Mesothelial cell of epicardium (in vitro differentiated cells): ENCODE data around the gene ARL10. TPM values are rescaled to one million over a fixed set of nuclear protein-coding genes. Genes with fewer than 3 reads are reported as not detected.

Experiments used
- DNase-seq, 2 experiments: peaks; one replicate each; pipeline ENCODE4 v3.0.0; 2021; ENCODE audit warnings: low spot score in 2 of 2; ENCODE audit not compliant: unreplicated experiment in 2 of 2
- H3K27ac Mint-ChIP-seq: 2 replicates; pipeline ENCODE4 v1.8.0; 2021; ENCODE audit warnings: mixed read lengths
- H3K27me3 Mint-ChIP-seq: 2 replicates; pipeline ENCODE4 v1.8.0; 2021; ENCODE audit warnings: low read depth, mixed read lengths
- H3K36me3 Mint-ChIP-seq: 2 replicates; pipeline ENCODE4 v1.8.0; 2021; ENCODE audit warnings: mixed read lengths
- H3K4me1 Mint-ChIP-seq: 2 replicates; pipeline ENCODE4 v1.8.0; 2021; ENCODE audit warnings: mixed read lengths
- H3K4me3 Mint-ChIP-seq: 2 replicates; pipeline ENCODE4 v1.8.0; 2021; ENCODE audit warnings: mild to moderate bottlenecking, moderate library complexity, mixed read lengths
- H3K9me3 Mint-ChIP-seq: 2 replicates; pipeline ENCODE4 v1.8.0; 2021; ENCODE audit warnings: mixed read lengths
- CTCF ChIP-seq: fragments of 200-600 bp; sonication (generic); IDR thresholded peaks from one replicate; pipeline ENCODE4 v1.5.0; 2021; ENCODE audit warnings: antibody characterized with exemption; ENCODE audit not compliant: unreplicated experiment
- total RNA-seq: library from RNA; stranded (reverse); gene quantifications from 3 replicates; pipeline ENCODE4 v1.2.1, GENCODE V29; 2021

Gene ARL10
- total RNA-seq, 1 donor from 2014 or later: 46.0 TPM

- H3K36me3 Mint-ChIP-seq: peaks cover 11% of the 10 kb centered on the region
- DNase-seq: no peak
- TF ChIP-seq CTCF: no peak
Observed at GRCh38 chr5:176387384-176387925, 22.2 kb downstream of the ARL10 start.

GRCh38 chr5:176388003-176388443, 22.7 kb downstream of the ARL10 start:
- Mint-ChIP-seq H3K36me3 (peaks cover 9% of the 10 kb centered on the region), H3K4me3 (peak overlapping the region; percentile 99), H3K9me3 (no peaks in the 10 kb centered on the region), H3K27ac (peak overlapping the region; percentile 100), H3K4me1 (peaks cover 20% of the 10 kb centered on the region), H3K27me3 (no peaks in the 10 kb centered on the region)
- TF ChIP-seq CTCF: no peak
- DNase-seq: no peak

More at GRCh38 chr5:176387384-176387925, 22.2 kb downstream of the ARL10 start:
- Mint-ChIP-seq H3K9me3 (no peaks in the 10 kb centered on the region), H3K4me1 (peaks cover 20% of the 10 kb centered on the region), H3K27me3 (no peaks in the 10 kb centered on the region), H3K4me3 (peak overlapping the region; percentile 99), H3K27ac (peak overlapping the region; percentile 100)

GRCh38 chr5:176388444-176389134, 23.3 kb downstream of the ARL10 start, which contains the start of the genes HIGD2A and NOP16:
Gene HIGD2A, plus strand, starts transcription at chr5:176388751. Its CDS starts 69 bp downstream, at chr5:176388820.
Gene NOP16, minus strand, starts transcription at chr5:176388598. Its CDS starts 59 bp downstream, at chr5:176388539.
- peak; percentile 96 for DNase-seq

GRCh38 chr5:176389135-176390123, 24.1 kb downstream of the ARL10 start:
- Mint-ChIP-seq H3K36me3 (peaks cover 7% of the 10 kb centered on the region), H3K27ac (peak overlapping the region; percentile 100), H3K27me3 (no peaks in the 10 kb centered on the region), H3K9me3 (no peaks in the 10 kb centered on the region), H3K4me1 (peaks cover 20% of the 10 kb centered on the region), H3K4me3 (peak overlapping the region; percentile 99)
- TF ChIP-seq CTCF: no peak
- no peak for DNase-seq

More at GRCh38 chr5:176388444-176389134, 23.3 kb downstream of the ARL10 start, which contains the start of the genes HIGD2A and NOP16:
- Mint-ChIP-seq H3K9me3 (no peaks in the 10 kb centered on the region), H3K27ac (peak within 1 kb of the TSS; percentile 100), H3K27me3 (no peaks in the 10 kb centered on the region), H3K4me3 (peak within 1 kb of the TSS; percentile 99), H3K36me3 (peaks cover 9% of the 10 kb centered on the region), H3K4me1 (peaks cover 20% of the 10 kb centered on the region)
- no peak for TF ChIP-seq CTCF

- no peak for DNase-seq
- Mint-ChIP-seq H3K36me3 (peaks cover 2% of the 10 kb centered on the region), H3K27me3 (no peaks in the 10 kb centered on the region), H3K9me3 (no peaks in the 10 kb centered on the region), H3K4me1 (peaks cover 28% of the 10 kb centered on the region), H3K4me3 (no peak overlapping the region), H3K27ac (no peak overlapping the region)
- no peak for TF ChIP-seq CTCF
Observed at GRCh38 chr5:176391479-176391878, 26.2 kb downstream of the ARL10 start.
